SU-DHL-6 (cell line): ENCODE results near the gene TXNRD2.

Source experiments
- CTCF ChIP-seq: fragments of 200-600 bp; sonication (generic); IDR thresholded peaks from one replicate; pipeline ENCODE4 v1.5.1; 2017; ENCODE audit warnings: antibody characterized with exemption, mild to moderate bottlenecking, low read length, moderate library complexity; ENCODE audit not compliant: insufficient read depth, poor library complexity, severe bottlenecking
- EZH2phosphoT487 ChIP-seq: fragments of 200-600 bp; sonication (generic), shearing (Covaris generic); conservative IDR thresholded peaks from 2 replicates; pipeline ENCODE4 v1.6.1; 2018; ENCODE audit warnings: mild to moderate bottlenecking, antibody characterized with exemption, low read length, moderate library complexity, mixed read lengths

GRCh38 chr22:19960491-19961200 is 19.0 kb upstream of the TXNRD2 start:
- TF ChIP-seq CTCF, result no peak
- TF ChIP-seq EZH2phosphoT487, result no peak
